NB4 (cell line): ENCODE measurements around the gene ARL17B.
"Not testable (repeated sequence)": the region's sequence is repeated elsewhere in the genome, so short reads cannot be mapped to it uniquely, and the experiment has no call there.

Experiments
- CTCF ChIP-seq: IDR thresholded peaks from one replicate; pipeline ENCODE4 v1.5.1; 2012; ENCODE audit warnings: low read depth, low read length
- POLR2A ChIP-seq: IDR thresholded peaks from 2 replicates; pipeline ENCODE4 v1.6.1; 2011; ENCODE audit warnings: mild to moderate bottlenecking; ENCODE audit not compliant: insufficient read length; ENCODE audit errors: extremely low read depth

- TF ChIP-seq CTCF, POLR2A: not testable (repeated sequence)
These were observed 19.4 kb downstream of the ARL17B start for GRCh38 chr17:46342131-46342530.
